Fibroblast of skin of back (primary cell): Measurements from ENCODE around the gene NFU1. TPM values are rescaled to one million over a fixed set of nuclear protein-coding genes. Genes with fewer than 3 reads are reported as not detected.

Source experiments
- DNase-seq: peaks from one replicate; pipeline ENCODE4 v3.0.0-alpha.2; 2013
- polyA plus RNA-seq, 2 experiments: library from polyadenylated mRNA; unstranded; fragments of 120-200 nt; gene quantifications; one replicate each; pipeline ENCODE4 v1.2.1, GENCODE V29; 2013; ENCODE audit not compliant: insufficient read length in 2 of 2

NFU1 gene
- polyA plus RNA-seq (2013, experiment 1 of 2; ENCODE audit: insufficient read length), result 42.7 TPM
- polyA plus RNA-seq (2013, experiment 2 of 2; ENCODE audit: insufficient read length), result 38.6 TPM

DNA sequence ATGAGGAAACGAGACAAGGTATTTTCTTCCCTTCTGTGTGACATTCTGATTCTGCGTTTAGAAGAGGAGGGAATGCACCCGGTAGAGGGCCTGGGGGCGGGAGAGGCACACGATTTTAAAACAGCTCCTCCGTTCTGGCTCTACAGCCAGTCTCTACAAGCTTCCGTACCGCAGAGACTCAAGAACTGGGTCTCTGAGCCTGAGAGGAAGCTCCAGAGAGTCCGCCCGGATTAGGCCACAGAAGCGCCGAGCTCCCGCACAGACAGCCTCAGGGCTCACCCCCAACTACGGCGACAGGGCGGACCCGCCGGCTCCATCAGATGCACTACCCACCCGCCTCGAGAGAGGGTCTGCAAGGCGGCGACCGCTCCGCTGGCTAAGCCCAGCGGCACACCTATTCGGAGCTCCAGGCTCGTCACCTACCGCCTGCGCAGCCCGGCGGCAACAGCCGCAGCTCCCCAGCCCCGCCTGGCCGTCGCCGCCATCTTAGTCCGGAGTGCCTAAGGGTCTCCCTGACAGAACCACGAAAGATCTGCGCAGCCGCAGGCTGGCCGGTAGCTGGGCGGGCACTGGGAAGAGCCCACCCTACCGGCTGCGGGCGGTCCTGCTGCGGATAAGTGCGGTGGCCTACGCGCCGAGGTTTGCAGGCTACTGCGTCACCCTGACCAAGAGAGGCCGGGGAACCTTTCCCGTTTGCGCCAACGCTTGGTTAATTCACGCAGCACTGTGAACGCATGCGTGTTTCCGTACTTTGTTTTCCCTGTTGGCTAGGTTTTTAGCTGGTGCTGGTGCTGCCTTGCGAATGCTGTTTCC is at the start of gene NFU1:
TSS of gene NFU1 (minus strand) at position 498 of the 813 bp plus-strand sequence. CDS start at position 485, 13 bp downstream.
- peak; percentile 95 for DNase-seq

DNA sequence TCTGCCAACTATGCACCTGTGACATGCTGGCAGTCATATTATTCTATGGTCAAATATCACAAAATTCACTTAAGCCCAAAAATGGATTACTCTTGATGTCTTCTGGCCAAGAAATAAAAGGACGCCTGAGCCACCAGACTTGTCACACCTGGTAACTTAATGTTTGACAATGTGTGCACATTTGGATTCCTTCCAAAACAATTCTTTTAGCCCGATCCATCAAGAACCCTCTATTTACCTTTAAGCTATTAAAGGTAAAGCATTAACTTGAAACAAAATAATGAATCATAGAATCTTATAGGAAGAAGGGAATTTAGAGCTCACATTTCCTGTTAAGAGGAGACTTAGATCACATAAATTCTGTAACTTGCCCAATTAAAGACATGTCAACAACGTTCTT is 46.5 kb upstream of the NFU1 start:
- DNase-seq, result no peak

DNA sequence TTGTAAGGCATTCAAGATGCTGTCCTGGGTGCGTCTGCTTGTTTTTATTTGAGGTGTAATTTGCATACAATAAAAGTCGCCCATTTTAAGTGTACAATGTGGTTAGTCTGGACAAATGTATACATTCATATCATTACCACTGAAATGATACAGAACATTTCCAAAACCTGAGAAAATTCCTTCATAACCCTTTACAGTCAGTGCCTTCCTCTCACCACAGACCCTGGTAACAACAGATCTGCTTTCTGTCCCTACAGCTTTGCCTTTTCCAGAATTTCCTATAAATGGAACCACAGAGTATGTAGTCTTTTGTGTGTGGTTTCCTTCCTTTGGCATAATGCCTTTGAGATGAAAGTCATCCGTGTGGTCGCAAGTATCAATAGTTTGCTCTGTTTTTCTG is 45.8 kb upstream of the NFU1 start:
- DNase-seq, result no peak

DNA sequence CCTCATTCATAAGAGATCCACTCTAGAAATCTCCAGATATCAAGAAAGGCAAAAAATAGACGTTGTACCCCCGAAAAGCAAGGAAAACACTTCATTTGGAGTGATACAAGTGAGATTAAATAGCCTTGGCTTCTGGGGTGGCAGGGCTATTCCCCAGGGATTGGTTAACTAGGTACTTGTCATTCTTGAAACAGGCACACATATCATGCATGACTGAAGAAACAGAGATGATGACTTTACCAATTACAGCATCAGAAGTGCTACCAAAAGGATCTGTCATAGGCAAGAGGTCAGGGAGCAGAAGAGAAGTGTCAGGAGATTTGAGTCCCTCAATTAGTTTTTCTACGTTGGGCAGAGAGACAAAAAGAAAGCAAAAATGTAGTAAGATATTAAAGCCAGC is 45.2 kb upstream of the NFU1 start:
- DNase-seq, result no peak

DNA sequence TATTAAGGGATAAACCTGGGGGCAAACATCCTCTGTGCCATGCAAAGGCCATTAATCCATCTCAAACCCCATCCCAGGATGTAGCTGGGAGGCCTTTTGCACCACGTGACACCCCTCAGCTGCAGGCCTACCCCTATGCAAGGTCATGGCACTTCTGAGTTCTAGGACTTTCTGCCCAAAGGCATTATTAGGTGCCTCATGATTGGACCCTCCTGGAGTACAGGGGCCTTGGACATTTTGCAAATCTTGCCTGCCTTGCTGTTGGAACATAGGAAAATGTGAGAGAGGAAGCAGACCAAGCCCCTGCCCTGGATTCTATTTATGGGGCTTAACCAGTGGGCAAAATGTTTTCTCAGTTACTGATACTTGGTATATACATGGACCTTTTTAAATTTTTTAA is 44.2 kb upstream of the NFU1 start:
- DNase-seq, result no peak

DNA sequence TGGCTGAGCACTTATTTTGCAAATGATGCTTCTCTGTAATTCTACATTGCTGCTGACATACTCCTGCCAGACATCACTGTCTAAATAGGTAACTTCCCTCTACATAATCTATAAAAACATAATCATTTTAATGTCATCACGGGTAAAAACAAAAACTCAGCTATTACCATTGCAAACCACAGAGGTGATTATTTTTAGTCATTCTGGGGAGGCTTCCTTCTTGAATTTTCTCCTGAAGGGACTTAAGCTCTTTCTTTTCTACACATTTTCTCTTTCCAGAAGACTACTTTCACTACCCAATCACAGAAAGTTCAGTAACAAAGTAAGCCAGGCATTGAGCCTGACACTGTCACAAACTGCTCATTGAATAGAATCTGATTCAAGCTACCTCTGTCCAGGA is 40.4 kb upstream of the NFU1 start:
- DNase-seq, result no peak

DNA sequence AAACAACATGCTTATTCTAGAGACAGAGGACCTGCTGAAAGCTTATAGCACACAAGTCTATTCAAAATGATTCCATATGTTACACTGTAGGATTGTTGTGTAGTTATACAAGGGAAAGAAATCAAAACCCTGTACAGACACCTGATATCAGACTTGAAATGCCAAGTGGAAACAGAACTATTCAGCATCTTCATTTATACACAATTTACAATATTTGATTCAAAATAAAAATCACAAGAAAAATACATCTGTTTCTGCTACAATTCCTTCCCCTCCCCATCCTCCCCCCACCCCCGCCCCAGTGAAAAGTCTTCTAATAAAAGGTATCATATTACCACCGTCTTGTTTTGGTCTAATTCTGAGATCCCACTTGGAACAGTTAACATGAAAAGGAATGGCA is 37.5 kb upstream of the NFU1 start:
- no peak for DNase-seq

DNA sequence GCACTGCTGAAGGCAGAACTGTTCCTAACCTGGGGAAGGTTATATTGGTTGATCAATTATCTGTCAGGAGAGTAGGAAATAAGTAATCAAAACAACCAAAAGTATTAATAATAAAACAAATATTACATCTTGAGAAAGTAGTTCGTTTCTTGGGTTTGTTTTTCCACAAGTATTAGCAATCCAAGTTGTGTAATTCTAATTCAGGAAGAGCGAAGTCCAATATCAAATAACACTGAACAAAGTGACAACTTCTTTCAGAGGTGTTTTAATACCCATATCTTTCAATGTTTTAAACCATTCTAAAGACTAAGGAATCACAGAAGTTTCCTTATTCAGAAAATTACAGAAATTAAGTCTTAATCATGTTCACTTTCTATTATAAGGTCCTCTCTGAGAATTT is 34.6 kb upstream of the NFU1 start:
- DNase-seq, result no peak

DNA sequence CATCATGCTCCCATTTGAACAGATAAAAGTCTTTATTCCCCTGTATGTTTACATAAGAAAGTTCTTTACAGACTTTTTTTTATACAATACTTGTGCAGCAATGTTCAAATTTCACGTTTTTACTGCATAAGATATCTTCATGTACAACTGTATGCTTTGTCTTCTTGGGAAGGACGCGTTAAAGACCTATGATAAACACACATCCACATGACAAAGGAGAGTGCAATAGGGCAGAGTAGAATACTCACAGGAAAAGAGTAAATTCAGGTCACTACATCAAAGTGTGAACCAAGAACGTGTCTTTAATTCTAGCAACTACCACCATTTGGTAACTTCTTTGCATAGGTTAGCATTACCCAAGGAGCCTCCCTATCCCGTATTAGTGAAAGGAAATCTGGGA is 33.7 kb upstream of the NFU1 start:
- no peak for DNase-seq

DNA sequence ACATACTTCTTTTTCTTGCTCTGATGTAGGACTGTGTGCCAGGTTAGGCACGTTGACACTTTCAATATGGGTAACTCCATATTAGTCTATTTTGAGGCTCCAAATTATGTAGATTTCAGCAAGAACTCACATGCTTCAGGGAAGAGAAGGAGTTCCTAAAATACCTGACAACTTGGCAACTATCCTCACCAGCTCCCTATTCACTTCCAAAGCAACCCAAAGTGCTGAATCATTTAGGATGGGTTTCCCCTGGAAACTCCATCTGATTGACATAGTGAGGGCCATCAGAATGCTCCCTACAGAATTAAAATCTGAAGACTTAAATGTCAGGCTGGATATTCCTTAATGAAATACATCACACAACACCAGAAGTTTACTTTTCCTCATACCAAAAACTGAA is 32.5 kb upstream of the NFU1 start:
- DNase-seq, result no peak

DNA sequence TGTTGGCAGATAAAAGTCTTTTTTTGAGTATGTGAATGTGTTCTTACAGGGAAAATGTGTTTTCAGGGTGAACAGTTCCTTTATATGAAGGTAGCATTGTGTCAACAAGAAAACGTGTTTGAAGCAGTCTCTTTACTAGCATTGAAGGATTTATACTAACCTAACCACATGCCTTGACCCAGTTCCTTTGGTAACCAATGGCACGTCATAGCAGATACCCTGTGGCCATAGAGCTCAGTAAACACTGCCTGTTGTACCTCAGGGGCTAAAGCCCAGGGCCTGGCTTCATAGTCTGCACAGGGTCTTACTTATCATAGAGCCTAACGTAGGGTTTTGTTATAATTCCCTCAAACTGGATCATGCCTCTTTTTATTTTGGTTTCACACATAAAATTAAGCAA is 32.1 kb upstream of the NFU1 start:
- no peak for DNase-seq

DNA sequence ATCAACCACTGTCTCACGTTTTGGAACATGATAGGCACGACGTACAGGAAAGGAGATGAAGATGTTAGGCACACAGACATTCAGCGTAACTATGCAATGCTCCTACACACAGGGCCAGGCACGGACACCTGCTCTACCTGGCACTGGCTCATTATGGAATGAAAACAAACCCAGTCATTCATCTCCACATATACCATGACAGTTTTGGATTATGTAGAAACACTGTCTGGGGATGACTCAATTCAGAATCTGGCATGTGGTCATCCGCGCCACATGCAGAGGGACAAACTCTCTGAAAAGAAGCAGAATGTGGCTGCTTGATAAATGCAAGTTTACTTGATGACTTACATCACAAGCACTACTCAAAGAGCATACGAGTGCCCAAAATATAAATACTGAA is 29.5 kb upstream of the NFU1 start:
- DNase-seq, result no peak

DNA sequence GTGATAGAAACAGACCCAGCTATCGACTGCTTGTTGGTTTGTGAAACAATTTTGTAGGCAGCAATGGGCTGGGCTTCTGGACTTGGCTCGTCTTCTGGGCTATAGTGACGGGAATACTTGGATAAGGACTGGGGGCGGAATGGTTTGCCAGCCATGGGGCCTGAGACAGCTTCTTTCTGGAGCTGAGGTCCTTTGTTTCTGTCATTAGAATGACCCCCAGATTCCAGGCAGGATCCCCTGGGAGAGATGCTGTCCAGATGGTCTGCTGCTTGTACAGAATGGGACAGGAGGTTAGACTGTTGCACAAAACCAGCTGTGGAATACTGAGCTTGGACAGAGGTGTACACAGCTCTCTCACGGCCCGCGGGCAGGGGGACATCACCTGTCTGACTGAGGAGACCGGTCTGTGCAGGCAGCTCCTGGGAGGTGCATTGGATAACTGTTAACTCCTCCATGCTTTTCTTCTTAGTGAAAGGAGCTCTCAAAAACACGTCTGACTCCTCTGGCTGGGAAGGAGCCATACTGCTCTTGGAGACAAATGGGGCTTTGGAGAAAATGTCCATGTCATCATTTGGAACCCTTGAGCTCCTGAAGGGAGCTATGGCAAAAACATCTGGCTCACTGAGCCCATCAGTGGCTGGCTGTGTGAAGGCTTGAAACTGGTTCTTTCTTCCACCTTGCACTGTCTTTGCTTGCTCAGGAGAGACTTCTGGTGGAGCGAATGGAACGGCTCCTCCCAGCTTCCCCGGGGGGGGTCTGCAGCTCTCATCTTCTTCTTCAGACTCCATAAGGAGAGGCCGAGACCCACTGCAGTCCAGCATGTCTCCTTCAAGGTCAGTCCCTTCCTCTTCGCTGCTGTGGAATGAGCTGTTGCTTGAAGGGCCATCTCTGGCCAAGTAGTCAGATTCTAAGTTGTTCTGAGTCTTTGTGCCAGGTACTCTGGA is 28.6 kb upstream of the NFU1 start:
- DNase-seq, result no peak

DNA sequence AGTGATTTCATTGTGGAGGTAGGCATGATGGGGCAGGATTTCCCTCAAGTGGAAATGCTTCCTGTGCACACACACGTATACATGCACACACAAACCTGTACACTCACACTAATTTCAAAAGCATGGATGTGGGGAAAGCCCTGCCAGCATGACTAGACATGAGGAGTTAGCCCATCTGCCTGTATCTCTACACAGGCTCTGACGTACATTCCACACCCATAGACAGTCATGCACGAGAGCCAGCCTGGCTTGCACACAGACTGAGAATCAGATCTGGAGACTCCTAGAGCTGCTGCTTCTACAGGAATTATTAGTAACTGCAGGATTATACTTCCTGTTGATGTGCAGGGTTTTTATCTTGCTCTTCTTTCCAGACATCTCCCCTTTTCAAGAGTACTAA is 27.3 kb upstream of the NFU1 start:
- DNase-seq, result peak; percentile 9

DNA sequence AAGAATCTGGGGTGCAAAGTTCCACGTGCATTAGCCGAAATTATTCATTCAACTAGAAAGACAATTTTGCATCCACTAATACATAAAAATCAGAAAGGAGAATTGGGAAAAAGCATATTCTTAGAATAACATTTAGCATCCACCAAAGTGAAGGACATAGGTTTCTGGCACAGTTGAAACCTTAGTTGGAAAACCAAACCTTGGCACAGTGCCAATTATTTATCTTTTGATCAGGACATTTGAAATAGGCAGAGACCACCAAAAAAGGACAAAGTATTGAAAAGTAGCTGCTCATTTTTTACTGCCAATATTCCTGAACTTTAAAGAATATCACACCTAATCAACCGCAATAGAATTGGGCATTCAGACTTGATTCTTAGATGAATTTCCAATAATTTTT is 25.5 kb upstream of the NFU1 start:
- DNase-seq, result no peak

DNA sequence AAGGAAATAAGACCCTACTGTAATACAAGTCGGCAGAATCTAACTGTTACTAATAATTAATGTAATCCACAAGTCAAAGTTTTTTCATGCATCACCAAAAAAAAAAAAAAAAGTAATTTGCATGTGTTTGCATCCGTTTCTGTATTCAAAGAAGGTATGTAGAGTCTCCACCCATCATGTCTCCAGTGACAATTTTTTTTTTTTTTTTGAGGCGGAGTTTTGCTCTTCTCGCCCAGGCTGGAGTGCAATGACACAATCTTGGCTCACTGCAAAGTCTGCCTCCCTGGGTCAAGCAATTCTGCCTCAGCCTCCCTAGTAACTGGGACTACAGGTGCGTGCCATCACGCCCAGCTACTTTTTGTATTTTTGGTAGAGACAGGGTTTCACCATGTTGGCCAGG is 24.2 kb upstream of the NFU1 start:
- DNase-seq, result no peak

DNA sequence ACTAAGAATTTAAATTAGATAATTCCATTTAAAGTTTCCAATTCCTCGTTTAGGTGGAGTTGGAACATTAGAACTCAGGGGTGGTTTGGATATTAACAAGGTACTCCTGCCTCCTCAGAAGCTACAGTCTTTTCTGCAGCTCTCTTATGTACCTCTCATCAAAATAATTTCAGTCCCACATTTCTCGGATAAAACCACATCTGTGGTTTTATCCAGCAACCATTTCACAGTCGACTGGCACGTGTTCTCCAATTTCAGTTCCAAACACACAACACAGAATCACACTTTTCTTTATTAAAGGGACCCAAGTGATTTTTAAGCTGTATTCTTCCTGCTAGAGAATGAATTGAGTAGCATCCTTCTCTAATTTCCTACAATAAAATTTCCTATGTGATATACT is 22.7 kb upstream of the NFU1 start:
- no peak for DNase-seq

DNA sequence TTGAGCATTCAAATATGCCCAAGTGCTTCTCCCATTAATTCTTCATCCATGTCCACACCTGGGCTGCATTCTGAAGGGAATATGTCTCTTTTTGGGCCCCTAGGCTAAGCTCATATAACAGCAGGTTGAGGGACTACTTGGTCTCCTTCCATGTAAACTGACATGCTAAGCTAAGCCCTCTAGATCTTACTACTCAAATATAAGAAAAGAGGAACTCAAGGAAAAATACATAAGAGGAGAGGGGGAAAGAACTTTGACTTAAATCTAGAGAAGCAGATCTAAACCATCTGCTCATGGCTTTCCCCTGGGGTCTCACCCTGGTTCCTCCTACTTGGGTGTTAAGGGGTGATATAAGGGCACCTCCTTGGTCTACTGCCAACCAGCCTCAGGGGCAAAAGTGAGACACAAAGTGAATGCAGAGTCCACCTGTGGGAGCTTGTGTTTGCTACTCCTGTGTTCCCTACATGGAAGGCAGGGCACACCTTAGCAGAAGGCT is 19.8 kb upstream of the NFU1 start:
- no peak for DNase-seq

DNA sequence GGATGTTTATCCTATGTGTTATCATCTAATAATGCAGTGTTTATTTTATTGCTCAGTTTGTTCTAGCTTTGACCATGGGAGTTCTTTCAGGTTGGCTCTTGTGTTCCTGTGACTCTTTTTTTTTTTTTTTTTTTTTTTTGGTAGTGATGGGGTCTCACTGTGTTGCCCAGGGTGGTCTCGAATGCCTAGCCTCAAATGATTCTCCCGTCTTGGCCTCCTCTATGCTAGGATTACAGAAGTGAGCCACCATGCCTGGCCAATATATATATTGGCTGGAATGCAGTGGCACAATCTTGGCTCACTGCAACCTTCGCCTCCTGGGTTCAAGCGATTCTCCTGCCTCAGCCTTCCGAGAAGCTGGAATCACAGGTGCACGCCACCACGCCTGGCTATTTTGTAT is 18.9 kb upstream of the NFU1 start:
- DNase-seq, result peak; percentile 26

DNA sequence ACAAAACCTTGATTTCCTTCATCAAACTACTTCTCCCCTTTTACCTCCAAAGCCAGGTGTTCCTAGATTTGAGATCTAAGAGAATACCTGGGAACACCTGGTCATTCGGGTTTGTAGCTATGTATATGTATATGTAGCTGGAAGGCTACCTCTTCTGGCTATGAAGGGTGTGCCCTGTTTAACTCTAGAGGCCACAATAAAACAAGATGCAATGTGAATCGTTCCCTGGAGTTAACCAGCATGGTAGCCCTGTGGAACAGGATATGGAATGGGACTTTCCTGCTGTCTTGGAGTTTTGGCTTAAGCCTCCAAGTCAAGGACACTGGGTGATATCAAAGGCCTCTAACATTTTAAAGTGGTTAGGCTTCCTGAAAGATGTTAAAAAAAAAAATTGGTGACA is 17.7 kb upstream of the NFU1 start:
- no peak for DNase-seq

DNA sequence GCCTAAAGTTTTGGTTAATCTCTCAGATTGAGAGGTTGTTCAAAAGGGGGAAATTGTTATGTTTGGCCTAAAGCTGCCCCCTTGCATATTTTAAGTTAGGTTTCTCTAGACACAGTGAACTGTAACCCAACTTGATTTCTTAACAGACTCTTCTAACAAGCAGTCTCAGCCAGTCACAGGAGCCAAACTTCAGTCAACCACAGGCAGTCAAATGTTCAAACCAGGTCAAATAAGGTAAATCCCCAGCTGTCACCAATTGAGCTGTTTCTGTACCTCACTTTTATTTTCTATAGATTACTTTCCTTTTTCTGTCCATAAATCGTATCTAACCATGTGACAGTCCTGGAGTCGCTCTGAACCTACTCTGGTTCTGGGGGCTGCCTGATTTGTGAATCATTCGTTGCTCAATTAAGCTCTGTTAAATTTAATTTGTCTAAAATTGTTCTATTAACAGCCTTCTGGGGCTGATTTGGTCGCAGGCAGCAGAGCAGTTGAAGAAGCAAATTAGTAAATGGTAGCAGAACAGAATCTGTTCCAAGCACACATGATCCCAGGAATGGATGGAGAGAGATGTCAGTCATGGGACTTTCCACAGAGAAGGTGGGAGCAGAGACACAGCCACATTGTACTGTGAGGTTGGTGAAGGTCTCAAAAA is 16.4 kb upstream of the NFU1 start:
- DNase-seq, result no peak

DNA sequence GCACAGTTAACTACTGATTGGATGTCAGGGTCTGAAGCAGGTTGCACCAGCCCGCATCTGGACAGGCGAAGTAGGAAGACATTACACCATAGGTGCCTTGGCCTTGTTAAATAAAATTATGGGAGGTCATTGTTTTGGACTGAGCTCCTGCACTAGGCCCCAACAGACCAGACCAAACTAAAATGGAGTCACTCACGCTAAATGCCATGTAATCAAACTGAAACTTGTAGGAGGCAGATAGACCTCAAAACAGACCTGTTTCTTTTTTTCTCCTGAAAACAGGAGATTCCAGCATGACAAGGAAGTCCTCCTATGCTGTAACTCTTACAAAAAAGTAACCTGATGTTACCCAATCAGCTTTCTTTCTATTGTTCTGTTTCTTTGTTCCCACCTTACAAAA is 15.5 kb upstream of the NFU1 start:
- no peak for DNase-seq
